H9 (cell line): ENCODE data around the gene CEMIP2. TPM values are rescaled to one million over a fixed set of nuclear protein-coding genes. Genes with fewer than 3 reads are reported as not detected.

Experiments used
- DNase-seq: peaks from one replicate; pipeline ENCODE4 v3.0.0-alpha.2; 2017
- H2AFZ ChIP-seq: one replicate; pipeline ENCODE4 v1.6.1; 2013; ENCODE audit warnings: mild to moderate bottlenecking, low read length, control low read depth, moderate library complexity
- H2AK5ac ChIP-seq: 2 replicates; pipeline ENCODE4 v1.6.1; 2013; ENCODE audit warnings: low read length, control low read depth, mixed read lengths; ENCODE audit not compliant: insufficient read length
- H2BK120ac ChIP-seq: one replicate; pipeline ENCODE4 v1.6.1; 2013; ENCODE audit warnings: low read depth, mild to moderate bottlenecking, low read length, control low read depth, inconsistent platforms; ENCODE audit not compliant: poor library complexity, severe bottlenecking
- H2BK12ac ChIP-seq: 2 replicates; pipeline ENCODE4 v1.6.1; 2013; ENCODE audit warnings: low read length, control low read depth, mixed read lengths, low read depth; ENCODE audit not compliant: insufficient read length
- H2BK15ac ChIP-seq: 2 replicates; pipeline ENCODE4 v1.6.1; 2013; ENCODE audit warnings: low read depth, low read length, control low read depth
- H2BK20ac ChIP-seq: one replicate; pipeline ENCODE4 v1.6.1; 2013; ENCODE audit warnings: low read depth, mild to moderate bottlenecking, low read length, control low read depth, inconsistent platforms; ENCODE audit not compliant: poor library complexity, severe bottlenecking
- H2BK5ac ChIP-seq: 2 replicates; pipeline ENCODE4 v1.6.1; 2013; ENCODE audit warnings: low read length, control low read depth, mixed read lengths; ENCODE audit not compliant: insufficient read length
- H3K14ac ChIP-seq: 2 replicates; pipeline ENCODE4 v1.6.1; 2013; ENCODE audit warnings: low read length, control low read depth; ENCODE audit not compliant: insufficient read depth
- H3K18ac ChIP-seq: 2 replicates; pipeline ENCODE4 v1.6.1; 2013; ENCODE audit warnings: low read depth, mild to moderate bottlenecking, mixed read lengths, low read length, control low read depth; ENCODE audit not compliant: insufficient read length
- H3K23ac ChIP-seq: 2 replicates; pipeline ENCODE4 v1.6.1; 2013; ENCODE audit warnings: low read length, control low read depth, mixed read lengths, low read depth; ENCODE audit not compliant: insufficient read length
- H3K23me2 ChIP-seq: 2 replicates; pipeline ENCODE4 v1.6.1; 2013; ENCODE audit warnings: low read depth, mild to moderate bottlenecking, mixed read lengths, low read length, control low read depth; ENCODE audit not compliant: insufficient read length, poor library complexity, severe bottlenecking
- H3K27ac ChIP-seq: 2 replicates; pipeline ENCODE4 v1.5.1; 2013; ENCODE audit warnings: low read length, control low read depth, mixed read lengths, low read depth; ENCODE audit not compliant: insufficient read length
- H3K27me3 ChIP-seq: 2 replicates; pipeline ENCODE4 v1.6.1; 2013; ENCODE audit warnings: low read length, control low read depth, inconsistent platforms; ENCODE audit not compliant: insufficient read depth
- H3K4ac ChIP-seq: 2 replicates; pipeline ENCODE4 v1.6.1; 2013; ENCODE audit warnings: low read depth, mild to moderate bottlenecking, control low read depth, inconsistent platforms, low read length, moderate library complexity
- H3K4me1 ChIP-seq: 2 replicates; pipeline ENCODE4 v1.6.1; 2013; ENCODE audit warnings: low read length, control low read depth, inconsistent platforms; ENCODE audit not compliant: insufficient read depth
- H3K4me2 ChIP-seq: 2 replicates; pipeline ENCODE4 v1.6.1; 2013; ENCODE audit warnings: low read length, control low read depth, mixed read lengths; ENCODE audit not compliant: insufficient read length, insufficient read depth
- H3K56ac ChIP-seq: 2 replicates; pipeline ENCODE4 v1.6.1; 2013; ENCODE audit warnings: low read depth, mild to moderate bottlenecking, mixed read lengths, low read length, control low read depth; ENCODE audit not compliant: insufficient read length
- H3K79me1 ChIP-seq: 2 replicates; pipeline ENCODE4 v1.6.1; 2013; ENCODE audit warnings: low read depth, mild to moderate bottlenecking, moderate library complexity, low read length, control low read depth, inconsistent platforms; ENCODE audit not compliant: insufficient read depth, poor library complexity, severe bottlenecking
- H3K79me2 ChIP-seq: 2 replicates; pipeline ENCODE4 v1.6.1; 2013; ENCODE audit warnings: low read length, control low read depth, inconsistent platforms; ENCODE audit not compliant: insufficient read depth
- H3K9ac ChIP-seq: 2 replicates; pipeline ENCODE4 v1.6.1; 2013; ENCODE audit warnings: low read length, control low read depth, mixed read lengths; ENCODE audit not compliant: insufficient read length; ENCODE audit errors: extremely low read depth
- H3K9me3 ChIP-seq: one replicate; pipeline ENCODE4 v1.6.1; 2013; ENCODE audit warnings: low read depth, low read length, inconsistent platforms; ENCODE audit not compliant: control insufficient read depth
- H3T11ph ChIP-seq: one replicate; pipeline ENCODE4 v1.6.1; 2013; ENCODE audit warnings: mild to moderate bottlenecking, low read length, control low read depth, inconsistent platforms
- H4K20me1 ChIP-seq: one replicate; pipeline ENCODE4 v1.6.1; 2013; ENCODE audit not compliant: control insufficient read depth, insufficient read length, insufficient read depth
- H4K5ac ChIP-seq: 2 replicates; pipeline ENCODE4 v1.6.1; 2013; ENCODE audit warnings: low read depth, mild to moderate bottlenecking, mixed read lengths, low read length, control low read depth; ENCODE audit not compliant: insufficient read length
- H4K8ac ChIP-seq: replicated peaks from 2 replicates; pipeline ENCODE4 v1.6.1; 2013; ENCODE audit warnings: low read length, control low read depth, mixed read lengths, low read depth; ENCODE audit not compliant: insufficient read length
- H4K91ac ChIP-seq: 2 replicates; pipeline ENCODE4 v1.6.1; 2013; ENCODE audit warnings: low read depth, mild to moderate bottlenecking, moderate library complexity, mixed read lengths, low read length, control low read depth; ENCODE audit not compliant: insufficient read length
- H3K27ac Mint-ChIP-seq, 3 experiments: 2 replicates in 2 of 3; 3 replicates in 1 of 3; pipeline ENCODE4 v1.8.0; 2020 to 2021; ENCODE audit warnings: mixed read lengths in 3 of 3, mild to moderate bottlenecking in 1 of 3, moderate library complexity in 1 of 3
- H3K27me3 Mint-ChIP-seq: 2 replicates; pipeline ENCODE4 v1.8.0; 2021; ENCODE audit warnings: low read depth, mild to moderate bottlenecking, moderate library complexity, mixed read lengths
- H3K36me3 Mint-ChIP-seq, 3 experiments: 2 replicates in 2 of 3; 3 replicates in 1 of 3; pipeline ENCODE4 v1.8.0; 2020 to 2021; ENCODE audit warnings: low read depth in 3 of 3, mixed read lengths in 3 of 3; ENCODE audit not compliant: insufficient read depth in 1 of 3
- H3K4me1 Mint-ChIP-seq, 2 experiments: 2 replicates each; pipeline ENCODE4 v1.8.0; 2020; ENCODE audit warnings: mixed read lengths in 2 of 2
- H3K4me3 Mint-ChIP-seq, 2 experiments: 2 replicates in 1 of 2; 3 replicates in 1 of 2; pipeline ENCODE4 v1.8.0; 2020 to 2021; ENCODE audit warnings: mild to moderate bottlenecking in 2 of 2, mixed read lengths in 2 of 2, moderate library complexity in 1 of 2
- H3K9me3 Mint-ChIP-seq, 2 experiments: 2 replicates in 1 of 2; 3 replicates in 1 of 2; pipeline ENCODE4 v1.8.0; 2020; ENCODE audit warnings: mild to moderate bottlenecking in 2 of 2, mixed read lengths in 2 of 2, moderate library complexity in 1 of 2
- WGBS: extraction: QIAGEN DNeasy Blood & Tissue Kit; methylation state at CpG from one replicate; pipeline ENCODE4 v1.1.7; 2013; ENCODE audit warnings: missing lambda C conversion rate, low lambda C conversion rate, mixed read lengths; ENCODE audit not compliant: insufficient read length; ENCODE audit errors: extremely low coverage; 5-methylcytosine and 5-hydroxymethylcytosine counted together
- total RNA-seq: library from RNA; stranded (reverse); gene quantifications from 2 replicates; pipeline ENCODE4 v1.2.1, GENCODE V29; 2021
- TF ChIP-seq, protein P1 (sequence below): fragments of 200-600 bp; sonication (generic); conservative IDR thresholded peaks from 3 replicates; pipeline ENCODE4 v1.8.0; 2021; ENCODE audit warnings: antibody characterized with exemption, mild to moderate bottlenecking

Gene CEMIP2
- total RNA-seq, 1 experiment from 2014 or later, result 77.2 TPM

- Mint-ChIP-seq H3K9me3 (0 out of 5 replicates have a peak, but pooled peaks cover 0 to under 1% of the 10 kb centered on the region in 2 experiments), H3K4me3 (no peak overlapping the region), H3K27me3 (no peaks in the 10 kb centered on the region), H3K4me1 (peaks cover 46 to 49% of the 10 kb centered on the region in 2 experiments), H3K36me3 (peaks cover 26 to 73% (median 71%) of the 10 kb centered on the region in 3 experiments; a peak in 6 of 7 replicates), H3K27ac (peak overlapping the region in 2 of 3 experiments; percentile 45 to 76; a peak in 5 of 7 replicates)
- Histone ChIP-seq H3K27ac (no peak overlapping the region), H3T11ph (no peak overlapping the region), H3K79me1 (peaks cover 4% of the 10 kb centered on the region), H3K4ac (no peak overlapping the region; the same call in 1 of the 2 replicates), H3K9ac (no peak overlapping the region), H2BK120ac (no peak overlapping the region), H3K14ac (no peak overlapping the region; the same call in 1 of the 2 replicates), H4K20me1 (no peaks in the 10 kb centered on the region), H3K27me3 (no peaks in the 10 kb centered on the region), H4K8ac (no peak overlapping the region), H2BK20ac (no peak overlapping the region), H3K18ac (no peak overlapping the region), H3K4me1 (peaks cover 11% of the 10 kb centered on the region; the same call in 1 of the 2 replicates), H2BK12ac (no peak overlapping the region), H2BK15ac (no peak overlapping the region), H2BK5ac (no peak overlapping the region), H2AFZ (no peak overlapping the region), H4K91ac (no peak overlapping the region), H3K4me2 (no peak overlapping the region), H3K23me2 (no peaks in the 10 kb centered on the region), H3K23ac (no peak overlapping the region), H2AK5ac (no peak overlapping the region), H3K9me3 (no peaks in the 10 kb centered on the region), H3K79me2 (0 out of 2 replicates have a peak, but pooled peaks cover 1% of the 10 kb centered on the region), H4K5ac (no peak overlapping the region), H3K56ac (no peak overlapping the region)
- WGBS, result no CpG with 5 or more reads among the region's 16 CpGs
- DNase-seq, result no peak
- TF ChIP-seq, protein P1, sequence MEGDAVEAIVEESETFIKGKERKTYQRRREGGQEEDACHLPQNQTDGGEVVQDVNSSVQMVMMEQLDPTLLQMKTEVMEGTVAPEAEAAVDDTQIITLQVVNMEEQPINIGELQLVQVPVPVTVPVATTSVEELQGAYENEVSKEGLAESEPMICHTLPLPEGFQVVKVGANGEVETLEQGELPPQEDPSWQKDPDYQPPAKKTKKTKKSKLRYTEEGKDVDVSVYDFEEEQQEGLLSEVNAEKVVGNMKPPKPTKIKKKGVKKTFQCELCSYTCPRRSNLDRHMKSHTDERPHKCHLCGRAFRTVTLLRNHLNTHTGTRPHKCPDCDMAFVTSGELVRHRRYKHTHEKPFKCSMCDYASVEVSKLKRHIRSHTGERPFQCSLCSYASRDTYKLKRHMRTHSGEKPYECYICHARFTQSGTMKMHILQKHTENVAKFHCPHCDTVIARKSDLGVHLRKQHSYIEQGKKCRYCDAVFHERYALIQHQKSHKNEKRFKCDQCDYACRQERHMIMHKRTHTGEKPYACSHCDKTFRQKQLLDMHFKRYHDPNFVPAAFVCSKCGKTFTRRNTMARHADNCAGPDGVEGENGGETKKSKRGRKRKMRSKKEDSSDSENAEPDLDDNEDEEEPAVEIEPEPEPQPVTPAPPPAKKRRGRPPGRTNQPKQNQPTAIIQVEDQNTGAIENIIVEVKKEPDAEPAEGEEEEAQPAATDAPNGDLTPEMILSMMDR, result no peak
Measured at GRCh38 chr9:71744754-71745521, 23.4 kb downstream of the CEMIP2 start.
